ENCODE measurements around the gene BET1L. TPM values are rescaled to one million over a fixed set of nuclear protein-coding genes. Genes with fewer than 3 reads are reported as not detected.

BET1L gene
- total RNA-seq, 1 donor from 2014 or later, result 47.0 TPM

DNA sequence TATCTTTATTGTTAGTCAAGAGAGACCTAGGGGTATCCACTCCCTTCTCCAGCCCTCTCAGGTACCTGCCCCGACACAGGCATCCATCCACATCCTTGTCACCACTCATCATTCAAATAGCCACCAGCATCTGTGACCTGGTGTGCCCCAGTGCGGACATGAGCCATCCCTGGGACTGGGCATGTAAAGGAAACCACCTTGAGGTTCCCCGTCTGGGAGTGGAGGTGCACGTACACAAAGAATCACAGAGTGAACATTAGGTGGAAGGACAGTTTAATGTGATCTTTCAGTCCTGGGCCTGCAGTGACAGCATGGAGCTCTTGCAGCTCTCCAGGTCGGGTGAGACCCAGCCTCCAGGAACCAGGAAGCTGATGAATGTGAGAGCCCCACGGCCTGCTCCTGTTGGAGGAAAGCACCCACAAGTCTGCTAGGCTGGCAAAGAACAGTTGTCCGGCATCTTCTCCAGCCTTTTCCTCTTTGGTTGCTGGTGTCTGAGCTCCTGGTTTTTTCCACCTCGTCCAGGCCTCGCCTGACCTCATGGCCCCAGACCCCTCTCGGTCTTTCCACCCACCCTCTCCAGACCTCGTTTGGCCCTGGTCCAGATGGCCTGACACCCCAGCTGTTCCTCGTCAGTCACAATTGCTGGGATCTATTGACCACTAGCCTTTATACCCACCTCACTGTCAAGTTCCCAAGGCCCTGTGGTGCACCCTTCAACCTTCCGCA, 46.1 kb upstream of the BET1L start:
- Mint-ChIP-seq H3K36me3 (ENCODE audit: low read depth) (peaks cover 53% of the 10 kb centered on the region), H3K27me3 (no peaks in the 10 kb centered on the region), H3K4me3 (no peak overlapping the region), H3K27ac (no peak overlapping the region), H3K9me3 (no peaks in the 10 kb centered on the region), H3K4me1 (peaks cover 19% of the 10 kb centered on the region)
- CTCF ChIA-PET, result interaction anchor here (4.1 kb wide), 1 partner anchor 52 kb away, joined by 25 read pairs; no protein-coding TSS in a partner anchor
- no peak for DNase-seq
- intact Hi-C loops (cut with micrococcal nuclease), result loop anchor here (5.0 kb wide), 1 partner anchor 194 kb away; no protein-coding TSS in a partner anchor
- POLR2A ChIA-PET, result interaction anchor here (4.8 kb wide), 1 partner anchor 15 kb away, joined by 35 read pairs; no protein-coding TSS in a partner anchor
- TF ChIP-seq, protein P1, sequence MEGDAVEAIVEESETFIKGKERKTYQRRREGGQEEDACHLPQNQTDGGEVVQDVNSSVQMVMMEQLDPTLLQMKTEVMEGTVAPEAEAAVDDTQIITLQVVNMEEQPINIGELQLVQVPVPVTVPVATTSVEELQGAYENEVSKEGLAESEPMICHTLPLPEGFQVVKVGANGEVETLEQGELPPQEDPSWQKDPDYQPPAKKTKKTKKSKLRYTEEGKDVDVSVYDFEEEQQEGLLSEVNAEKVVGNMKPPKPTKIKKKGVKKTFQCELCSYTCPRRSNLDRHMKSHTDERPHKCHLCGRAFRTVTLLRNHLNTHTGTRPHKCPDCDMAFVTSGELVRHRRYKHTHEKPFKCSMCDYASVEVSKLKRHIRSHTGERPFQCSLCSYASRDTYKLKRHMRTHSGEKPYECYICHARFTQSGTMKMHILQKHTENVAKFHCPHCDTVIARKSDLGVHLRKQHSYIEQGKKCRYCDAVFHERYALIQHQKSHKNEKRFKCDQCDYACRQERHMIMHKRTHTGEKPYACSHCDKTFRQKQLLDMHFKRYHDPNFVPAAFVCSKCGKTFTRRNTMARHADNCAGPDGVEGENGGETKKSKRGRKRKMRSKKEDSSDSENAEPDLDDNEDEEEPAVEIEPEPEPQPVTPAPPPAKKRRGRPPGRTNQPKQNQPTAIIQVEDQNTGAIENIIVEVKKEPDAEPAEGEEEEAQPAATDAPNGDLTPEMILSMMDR (IDR thresholded peaks at IDR 0.05), result no peak
- no peak for ATAC-seq (ENCODE audit: low read depth)

DNA sequence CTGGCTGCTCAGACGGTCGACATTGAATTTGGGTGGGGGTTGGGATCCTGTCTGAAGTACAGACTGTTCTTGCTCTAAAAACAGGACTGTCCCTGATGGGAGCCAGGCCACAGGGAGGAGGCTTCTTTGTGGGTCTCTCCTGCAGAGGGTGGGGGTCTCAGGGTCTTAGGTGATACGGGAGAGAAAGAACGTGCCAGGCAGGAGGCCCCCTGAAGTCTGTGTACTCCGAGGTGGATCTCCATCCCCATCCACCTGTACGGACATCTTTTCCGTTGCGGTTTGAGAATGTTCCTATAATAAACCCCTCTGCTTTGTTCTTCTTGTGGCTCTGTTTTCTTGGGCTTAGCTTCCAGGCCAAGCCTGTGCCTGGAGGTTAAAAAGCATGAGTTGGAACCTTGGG, 45.5 kb upstream of the BET1L start:
- H3K4me1 Mint-ChIP-seq, result peaks cover 13% of the 10 kb centered on the region
- POLR2A ChIA-PET, result interaction anchor here (0.6 to 4.8 kb wide), 2 partner anchors 15 to 103 kb away, joined by 4 to 35 read pairs; no protein-coding TSS in a partner anchor
- CTCF ChIA-PET, result interaction anchor here (1.0 to 4.1 kb wide), 4 partner anchors 8 to 102 kb away, joined by 3 to 26 read pairs (median 14); no protein-coding TSS in a partner anchor
- no peak overlapping the region for H3K4me3 Mint-ChIP-seq
- no peak for ATAC-seq (ENCODE audit: low read depth)
- H3K27ac Mint-ChIP-seq, result no peak overlapping the region
- no peak for DNase-seq
- intact Hi-C loops (cut with micrococcal nuclease), result loop anchor here (5.0 kb wide), 1 partner anchor 195 kb away; no protein-coding TSS in a partner anchor
- H3K9me3 Mint-ChIP-seq, result no peaks in the 10 kb centered on the region
- H3K27me3 Mint-ChIP-seq, result no peaks in the 10 kb centered on the region
- H3K36me3 Mint-ChIP-seq (ENCODE audit: low read depth), result peaks cover 59% of the 10 kb centered on the region
- TF ChIP-seq, protein P1 (IDR thresholded peaks at IDR 0.05), result no peak

DNA sequence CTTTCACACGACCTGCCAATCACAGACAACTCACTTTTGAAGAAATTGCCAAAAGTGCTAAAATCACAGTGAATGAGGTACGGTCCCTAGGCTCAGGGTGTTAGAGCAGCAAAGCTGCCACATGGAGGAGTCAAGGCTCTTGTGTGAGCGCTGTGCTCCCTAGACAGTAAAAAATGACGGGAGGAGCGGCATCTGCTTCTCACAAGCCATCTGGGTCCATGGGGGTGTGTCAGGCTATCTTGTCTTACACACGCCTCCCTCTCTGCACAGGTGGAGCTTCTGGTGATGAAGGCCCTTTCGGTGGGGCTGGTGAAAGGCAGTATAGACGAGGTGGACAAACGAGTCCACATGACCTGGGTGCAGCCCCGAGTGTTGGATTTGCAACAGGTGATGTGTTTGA, 44.4 kb upstream of the BET1L start:
- CTCF ChIA-PET, result interaction anchor here (1.0 to 4.1 kb wide), 21 partner anchors 8 to 199 kb away, joined by 3 to 28 read pairs (median 6); partner anchors contain the start of genes BET1L, PGGHG and RIC8A
- Mint-ChIP-seq H3K4me3 (no peak overlapping the region), H3K27me3 (no peaks in the 10 kb centered on the region), H3K9me3 (no peaks in the 10 kb centered on the region), H3K27ac (no peak overlapping the region), H3K4me1 (peaks cover 2% of the 10 kb centered on the region), H3K36me3 (ENCODE audit: low read depth) (peaks cover 70% of the 10 kb centered on the region)
- TF ChIP-seq, protein P1 (IDR thresholded peaks at IDR 0.05), result no peak
- intact Hi-C loops (cut with micrococcal nuclease), result loop anchor here (1.0 to 5.0 kb wide), 3 partner anchors 17 to 196 kb away; no protein-coding TSS in a partner anchor
- ATAC-seq (ENCODE audit: low read depth), result no peak
- no peak for DNase-seq
- POLR2A ChIA-PET, result interaction anchor here (0.8 to 4.8 kb wide), 6 partner anchors 14 to 104 kb away, joined by 3 to 35 read pairs (median 6); partner anchors contain the start of gene IFITM2

DNA sequence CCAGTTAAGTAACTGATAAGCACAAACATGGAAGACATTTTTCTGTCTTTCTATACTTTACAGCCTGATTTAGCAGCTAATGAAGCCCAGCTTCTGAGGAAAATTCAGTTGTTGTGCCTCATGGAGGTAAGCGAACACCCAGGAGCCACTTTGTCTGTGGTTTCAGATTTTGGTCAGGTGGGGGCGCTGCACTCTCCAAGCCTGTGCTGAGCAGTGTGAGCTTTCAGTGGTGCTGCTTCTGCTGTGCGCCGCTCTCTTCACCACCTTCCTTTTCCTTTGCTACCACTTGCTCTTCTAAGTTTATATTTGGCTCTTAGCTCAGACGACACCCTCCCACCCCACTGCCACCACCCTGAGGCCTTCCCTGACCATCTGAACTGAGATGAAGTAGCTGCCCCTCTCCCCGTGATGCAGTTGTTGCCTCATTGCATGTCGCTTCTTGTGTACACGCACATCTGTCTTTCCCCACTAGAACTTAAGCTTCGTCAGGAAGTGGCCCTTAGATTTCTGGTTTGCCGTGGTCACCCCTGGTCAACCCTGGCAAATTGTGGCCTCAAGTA, 43.6 kb upstream of the BET1L start:
- H3K27me3 Mint-ChIP-seq, result no peaks in the 10 kb centered on the region
- peak overlapping the region; percentile 36 for H3K27ac Mint-ChIP-seq
- POLR2A ChIA-PET, result interaction anchor here (0.6 to 4.8 kb wide), 11 partner anchors 14 to 255 kb away, joined by 3 to 35 read pairs (median 6); partner anchors contain the start of genes BET1L, IFITM2, PGGHG and RIC8A
- peaks cover 2% of the 10 kb centered on the region for H3K4me1 Mint-ChIP-seq
- TF ChIP-seq, protein P1 (IDR thresholded peaks at IDR 0.05), result peak; percentile 29
- CTCF ChIA-PET, result interaction anchor here (0.6 to 4.1 kb wide), 31 partner anchors 8 to 212 kb away, joined by 3 to 28 read pairs (median 6); partner anchors contain the start of genes BET1L, PGGHG, PSMD13 and RIC8A
- peak; percentile 60 for DNase-seq
- ATAC-seq (ENCODE audit: low read depth), result peak; percentile 96
- H3K36me3 Mint-ChIP-seq (ENCODE audit: low read depth), result peaks cover 78% of the 10 kb centered on the region
- H3K4me3 Mint-ChIP-seq, result no peak overlapping the region
- intact Hi-C loops (cut with micrococcal nuclease), result loop anchor here (1.0 to 5.0 kb wide), 4 partner anchors 18 to 196 kb away; no protein-coding TSS in a partner anchor
- no peaks in the 10 kb centered on the region for H3K9me3 Mint-ChIP-seq

Measured in activated B cell treated with CpG ODN at 0.5 μM for 24 hours (primary cell).